ENCODE results near the gene CNTN2.

GRCh38 chr1:205064741-205065316 is 21.8 kb downstream of the CNTN2 start:
- TF ChIP-seq POLR2AphosphoS5 (IDR thresholded peaks at IDR 0.05; ENCODE audit: low read depth, low read length) = no peak
- TF ChIP-seq POLR2A (IDR thresholded peaks at IDR 0.05; ENCODE audit: low read depth, low read length) = no peak

Data from GM12892 (cell line).